HepG2 (cell line): ENCODE results near the gene HMHB1. TPM values are rescaled to one million over a fixed set of nuclear protein-coding genes. Genes with fewer than 3 reads are reported as not detected.

Experiments used
- GABPA ChIP-seq, 2 experiments: IDR thresholded peaks; 2 replicates each; pipeline ENCODE4 v1.6.1; 2011 to 2016; ENCODE audit warnings: low read depth in 2 of 2, low read length in 1 of 2, missing biosample characterization in 1 of 2, missing genetic modification characterization in 1 of 2
- NONO ChIP-seq, 2 experiments: fragments of 450-650 bp in 1 of 2; sonication (generic) in 1 of 2; formaldehyde crosslinking in 1 of 2; IDR thresholded peaks in 1 of 2; conservative IDR thresholded peaks in 1 of 2; 2 replicates each; pipeline versions ENCODE4 v1.6.1 to v1.8.0; 2017 to 2022; ENCODE audit warnings: mild to moderate bottlenecking in 1 of 2, missing genetic modification reagents in 1 of 2, moderate library complexity in 1 of 2
- PHF8 ChIP-seq: sonication (generic); formaldehyde crosslinking; IDR thresholded peaks from 2 replicates; pipeline ENCODE4 v1.5.0; 2020; ENCODE audit warnings: missing genetic modification reagents
- PLRG1 ChIP-seq: fragments of 450-650 bp; conservative IDR thresholded peaks from 2 replicates; pipeline ENCODE4 v1.6.1; 2016
- REL ChIP-seq: sonication (generic); formaldehyde crosslinking; conservative IDR thresholded peaks from 2 replicates; pipeline ENCODE4 v1.8.0; 2022; ENCODE audit warnings: mild to moderate bottlenecking, missing genetic modification reagents, moderate library complexity
- SSRP1 ChIP-seq: IDR thresholded peaks from 2 replicates; pipeline ENCODE4 v1.6.1; 2016; ENCODE audit warnings: control low read depth
- ZBTB40 ChIP-seq, 2 experiments: fragments of 450-650 bp in 1 of 2; sonication (generic) in 1 of 2; formaldehyde crosslinking in 1 of 2; IDR thresholded peaks; 2 replicates each; pipeline versions ENCODE4 v1.6.1 to v1.8.0; 2016 to 2022; ENCODE audit warnings: antibody characterized with exemption in 1 of 2, mild to moderate bottlenecking in 1 of 2, missing genetic modification reagents in 1 of 2
- ZFY ChIP-seq: sonication (generic); formaldehyde crosslinking; IDR thresholded peaks from 2 replicates; pipeline ENCODE4 v1.4.0; 2020; ENCODE audit warnings: missing genetic modification reagents
- ZKSCAN1 ChIP-seq: fragments of 150-350 bp; IDR thresholded peaks from 2 replicates; pipeline ENCODE4 v1.6.1; 2014; ENCODE audit warnings: low read length
- ZNF609 ChIP-seq: sonication (generic); formaldehyde crosslinking; IDR thresholded peaks from 2 replicates; pipeline ENCODE4 v1.4.0; 2020; ENCODE audit warnings: mild to moderate bottlenecking, missing genetic modification reagents, borderline replicate concordance
- ZNF704 ChIP-seq: sonication (generic); formaldehyde crosslinking; IDR thresholded peaks from 2 replicates; pipeline ENCODE4 v1.8.1; 2023; ENCODE audit warnings: mild to moderate bottlenecking, inconsistent platforms, moderate library complexity, missing genetic modification reagents, borderline replicate concordance
- ZNF781 ChIP-seq: sonication (generic); formaldehyde crosslinking; IDR thresholded peaks from 2 replicates; pipeline ENCODE4 v1.5.1; 2020; ENCODE audit warnings: borderline replicate concordance, mild to moderate bottlenecking, missing genetic modification reagents; ENCODE audit errors: not compliant biosample characterization
- polyA plus RNA-seq, 8 experiments: library from polyadenylated mRNA; depleted of rRNA in 3 of 8; stranded (reverse) in 7 of 8; unstranded in 1 of 8; fragments of >200 nt; fragmentation: Illumina TruSeq in 4 of 8; extraction: Trizol in 4 of 8; gene quantifications; 2 replicates each; pipeline versions ENCODE4 v1.2.1 to v1.2.3, GENCODE V29; 2011 to 2016; ENCODE audit warnings: low read depth in 4 of 8, missing spikeins in 1 of 8, mixed read lengths in 1 of 8; ENCODE audit not compliant: insufficient read depth in 1 of 8
- total RNA-seq, 5 experiments: library from RNA; depleted of rRNA; stranded (reverse); fragments of >200 nt; fragmentation: Illumina TruSeq; extraction: Trizol; gene quantifications; 2 replicates each; pipeline ENCODE4 v1.2.3, GENCODE V29; 2016; ENCODE audit warnings: low read depth in 1 of 5

HMHB1 gene
- total and polyA plus RNA-seq, 2 of the 13 experiments (the other 11 are each of a cell fraction or from before 2014, with no cell fraction given): not detected

- TF ChIP-seq ZNF609 (CRISPR knock-in tag) (no peak), ZBTB40 (IDR thresholded peaks at IDR 0.05) (no peak), ZBTB40 (CRISPR knock-in tag; IDR thresholded peaks at IDR 0.05) (no peak; the same call in 1 of the 2 replicates), REL (CRISPR knock-in tag) (no peak), GABPA (IDR thresholded peaks at IDR 0.05; ENCODE audit: low read depth, low read length) (no peak), GABPA (CRISPR knock-in tag; IDR thresholded peaks at IDR 0.05; ENCODE audit: low read depth) (no peak), SSRP1 (no peak), PHF8 (CRISPR knock-in tag) (no peak), ZFY (no peak), ZNF781 (CRISPR knock-in tag) (no peak), ZNF704 (CRISPR knock-in tag) (no peak), PLRG1 (no peak), ZKSCAN1 (no peak), NONO (IDR thresholded peaks at IDR 0.05) (no peak), NONO (CRISPR knock-in tag; conservative IDR thresholded peaks at IDR 0.05) (no peak; the same call in 1 of the 2 replicates)
These were observed 13.1 kb downstream of the HMHB1 start (continued) for GRCh38 chr5:143824851-143825720.
